GM19467 (cell line): ENCODE data around the gene CACNG4.
"Not testable (repeated sequence)": the region's sequence is repeated elsewhere in the genome, so short reads cannot be mapped to it uniquely, and the experiment has no call there.

ENCODE experiments used
- ATAC-seq: cut with Tn5 transposase; IDR thresholded peaks from one replicate; pipeline ENCODE4 v1.9.1; 2021; ENCODE audit warnings: mild to moderate bottlenecking, moderate library complexity; ENCODE audit not compliant: unreplicated experiment

The CACNG4 gene

DNA sequence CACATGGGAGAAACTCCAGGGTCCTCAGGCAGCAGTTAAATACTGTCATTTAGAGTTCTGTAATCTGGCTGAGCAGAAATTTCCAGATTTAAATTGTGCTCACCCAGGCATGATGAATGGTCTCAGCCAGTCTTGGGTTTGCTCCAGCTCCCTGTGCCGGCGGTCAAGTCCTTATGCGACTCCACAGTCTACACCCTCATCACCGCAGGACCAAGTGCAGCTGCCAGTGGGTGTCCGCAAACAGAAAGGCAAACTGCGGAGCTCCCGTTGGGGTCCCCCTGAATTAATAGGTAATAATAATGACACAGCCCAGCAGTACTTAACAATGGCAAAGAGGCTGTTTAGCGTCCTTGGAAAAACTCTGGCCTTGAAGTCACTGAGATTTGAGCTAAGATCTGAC, 3.9 kb upstream of the CACNG4 start:
- ATAC-seq: no peak

DNA sequence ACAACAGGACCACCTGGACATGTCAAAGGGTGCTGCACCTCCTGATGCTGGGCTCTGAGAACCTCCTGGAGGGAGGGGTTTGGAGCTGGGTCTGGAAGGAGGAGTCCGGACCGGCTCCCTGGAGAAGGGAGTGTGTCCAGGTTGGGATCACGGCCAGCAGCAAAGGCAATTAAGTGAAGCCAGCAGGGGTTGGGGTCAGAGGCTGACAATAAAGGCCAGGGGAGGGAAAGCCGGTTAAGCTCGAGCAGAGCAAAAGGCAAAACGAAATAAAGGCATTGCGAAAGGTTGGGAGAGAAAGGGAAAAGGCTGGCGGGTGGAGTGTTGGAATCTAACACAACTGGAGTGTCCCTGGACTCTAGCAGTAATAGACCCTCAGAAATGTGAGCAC, 992 bp upstream of the CACNG4 start:
- no peak for ATAC-seq

DNA sequence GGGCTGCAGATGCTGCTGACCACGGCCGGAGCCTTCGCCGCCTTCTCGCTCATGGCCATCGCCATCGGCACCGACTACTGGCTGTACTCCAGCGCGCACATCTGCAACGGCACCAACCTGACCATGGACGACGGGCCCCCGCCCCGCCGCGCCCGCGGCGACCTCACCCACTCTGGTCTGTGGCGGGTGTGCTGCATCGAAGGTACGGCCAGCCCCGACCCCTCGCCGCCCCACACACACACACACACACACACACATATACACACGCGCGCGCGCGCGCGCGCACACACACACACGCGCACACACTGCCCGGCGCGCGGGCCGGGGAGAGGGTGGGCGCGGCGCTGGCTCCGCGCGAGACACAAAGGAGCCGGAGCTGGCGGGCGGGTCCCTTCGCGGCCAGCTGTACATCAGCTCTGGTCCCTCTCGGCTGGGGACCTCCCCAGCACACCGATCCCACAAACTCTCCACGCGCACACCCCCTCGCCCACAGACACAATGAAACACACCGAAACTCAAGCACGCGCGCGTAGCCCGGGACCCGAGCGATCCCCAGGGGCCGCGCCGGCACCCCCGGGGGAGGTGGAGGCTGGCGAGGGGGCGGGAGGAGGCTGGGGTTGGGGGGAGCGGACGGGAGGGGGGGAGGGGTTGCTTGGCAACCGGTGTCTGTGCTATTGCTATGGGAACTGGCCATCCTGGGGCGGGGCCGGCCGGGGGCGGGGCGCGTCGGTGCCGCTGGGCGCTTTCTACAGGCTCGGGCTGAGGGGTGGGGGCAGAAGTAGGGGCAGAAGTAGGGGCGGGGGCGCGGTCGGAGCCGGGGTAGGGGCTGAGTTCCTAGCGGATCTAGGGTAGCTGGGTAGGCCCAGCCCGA, 658 bp downstream of the CACNG4 start:
- ATAC-seq: no peak

DNA sequence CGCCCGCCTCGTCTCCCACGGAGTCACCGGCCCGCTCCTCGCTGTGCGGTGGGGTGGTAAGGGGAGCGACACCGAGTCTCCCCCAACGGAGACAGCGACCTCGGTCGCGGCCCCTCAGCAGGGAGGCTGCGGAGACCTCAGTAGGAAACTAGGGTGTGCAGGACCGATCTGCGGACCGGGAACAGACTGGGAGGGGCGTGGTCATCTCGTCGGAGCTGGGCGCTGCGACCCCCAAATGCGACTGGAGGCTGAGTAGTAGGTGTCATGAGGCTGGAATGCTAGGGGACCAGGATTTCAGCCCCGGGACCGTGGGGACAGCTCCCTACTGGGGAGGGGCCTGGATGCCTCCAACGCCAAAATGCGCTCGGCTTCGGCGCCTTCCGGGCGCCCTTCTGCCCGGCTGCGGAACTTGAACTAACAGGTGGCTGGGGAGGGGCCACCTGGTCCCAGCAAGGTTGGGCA, 1.3 kb downstream of the CACNG4 start:
- ATAC-seq: no peak

DNA sequence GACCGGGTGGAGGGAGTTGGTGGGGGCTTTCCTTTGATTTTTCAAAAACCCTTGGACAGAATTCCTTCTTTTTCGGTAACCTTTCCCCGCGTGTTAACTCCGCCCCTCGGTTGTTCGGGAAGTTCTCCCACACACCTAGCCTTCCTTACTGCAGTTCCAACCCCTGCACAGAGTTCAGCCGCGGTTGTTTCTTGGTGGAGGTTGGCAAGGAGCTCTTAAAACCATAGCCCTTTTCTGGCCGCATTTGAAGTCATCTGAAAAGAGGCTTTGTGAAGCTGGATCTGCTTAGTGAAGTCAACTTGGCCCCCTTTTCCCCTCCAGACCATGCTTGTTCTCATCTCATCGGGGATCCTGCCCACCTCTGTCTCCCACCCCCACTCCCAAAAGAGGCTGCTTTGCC, 1.8 kb downstream of the CACNG4 start:
- no peak for ATAC-seq

DNA sequence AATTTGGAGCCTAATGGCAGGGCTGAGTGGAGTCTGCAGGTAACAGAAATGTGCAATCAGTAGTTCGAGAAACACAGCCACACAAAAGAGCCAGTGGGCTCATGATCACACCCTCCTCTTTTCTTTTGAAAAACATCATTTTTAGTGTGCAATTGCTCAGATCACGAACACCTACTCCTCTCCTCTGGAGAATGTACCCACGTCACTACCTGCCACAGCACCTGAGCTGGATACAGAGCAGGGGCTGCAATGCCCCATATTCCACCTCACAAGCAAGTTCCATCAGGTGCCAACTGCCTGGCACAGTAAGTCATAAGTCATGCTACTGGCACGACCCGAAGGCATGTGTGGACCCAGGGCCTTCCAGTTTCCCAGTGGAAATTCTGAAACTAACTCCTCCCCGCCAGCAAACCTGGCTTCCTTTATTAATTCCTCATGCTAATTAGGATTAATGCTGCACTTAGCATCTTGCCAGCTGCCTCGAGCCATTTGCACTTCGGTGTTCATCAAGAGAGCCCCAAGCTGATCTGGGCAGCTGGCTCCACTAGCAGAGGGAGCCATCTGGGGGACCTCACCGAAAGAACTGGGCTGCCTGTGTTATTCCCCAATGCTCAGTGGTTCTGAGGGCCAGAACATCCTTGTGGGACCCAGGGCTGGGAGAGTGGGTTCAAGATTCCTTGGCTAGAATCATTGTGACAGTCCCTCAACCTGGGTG, 2.4 kb downstream of the CACNG4 start:
- ATAC-seq: no peak

DNA sequence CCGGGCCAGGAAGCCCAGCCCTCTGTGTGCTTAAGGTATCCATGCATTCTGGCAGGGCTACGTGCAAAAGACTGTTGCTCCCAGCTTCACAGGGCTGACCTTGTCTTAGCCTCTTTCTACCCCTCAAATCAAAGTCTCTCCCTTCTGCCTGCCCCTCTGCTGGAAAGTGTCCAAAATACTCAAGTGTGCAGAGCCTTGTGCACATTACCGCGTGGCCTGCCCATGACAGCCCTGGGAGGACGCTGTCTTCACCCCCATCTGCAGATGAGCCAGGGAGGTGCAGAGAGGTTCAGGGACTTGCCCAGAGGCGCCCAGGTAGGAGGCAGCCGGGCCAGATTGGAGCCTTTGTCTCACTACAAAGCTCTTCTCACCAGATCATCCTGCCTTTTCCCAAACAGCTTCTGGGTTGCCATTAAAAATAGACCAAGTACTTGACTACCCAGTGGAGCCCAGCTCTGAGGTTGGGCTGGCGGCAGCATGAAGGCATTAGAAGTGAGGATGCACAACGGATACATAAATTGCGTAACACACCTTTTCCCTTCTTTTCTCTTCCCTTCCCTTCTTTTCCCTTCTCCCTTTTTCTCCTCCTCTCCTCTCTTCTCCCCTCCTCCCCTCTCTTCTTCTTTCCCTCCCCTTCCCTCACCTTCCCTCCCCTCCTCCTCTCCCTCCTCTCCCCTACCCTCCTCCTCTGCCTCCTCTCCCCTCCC, 3.5 kb downstream of the CACNG4 start:
- no peak for ATAC-seq

DNA sequence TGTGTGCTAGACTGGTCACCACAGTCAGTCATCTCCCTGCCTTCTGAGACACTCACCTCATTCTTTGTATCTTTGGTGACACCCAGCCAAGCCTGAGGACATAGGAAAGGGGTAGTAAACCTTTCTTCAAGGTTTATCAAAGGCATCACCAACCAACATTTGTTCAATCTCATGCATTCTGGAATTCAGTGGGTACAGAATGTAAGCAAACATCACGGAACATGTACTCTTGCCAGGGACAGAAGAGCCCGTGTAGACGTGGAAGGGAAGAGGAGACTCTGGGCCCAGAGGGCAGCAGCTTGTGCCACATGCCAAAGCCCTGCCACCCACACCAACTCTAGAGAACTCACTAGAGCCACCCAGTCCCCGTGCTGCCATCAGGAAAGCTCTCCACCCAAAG, 4.4 kb downstream of the CACNG4 start:
- ATAC-seq: no peak

DNA sequence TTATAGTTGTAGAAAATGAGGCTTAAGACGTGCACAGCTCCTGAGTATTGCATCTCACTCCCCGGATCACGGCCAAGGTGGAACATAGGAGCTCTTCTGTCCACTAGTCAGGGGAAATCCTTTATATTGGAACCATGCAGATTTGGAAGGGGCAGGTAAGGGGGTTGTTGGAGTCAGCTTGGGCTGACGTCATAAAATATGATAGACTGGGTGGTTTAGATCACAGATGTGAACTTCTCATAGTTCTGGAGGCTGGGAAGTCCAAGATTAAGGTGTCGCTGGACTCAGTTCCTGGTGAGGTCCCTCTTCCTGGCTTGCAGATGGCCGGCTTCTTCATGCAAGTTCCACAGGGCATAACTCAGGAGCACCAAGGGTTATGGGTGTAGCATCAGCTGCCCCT, 5.6 kb downstream of the CACNG4 start:
- no peak for ATAC-seq

DNA sequence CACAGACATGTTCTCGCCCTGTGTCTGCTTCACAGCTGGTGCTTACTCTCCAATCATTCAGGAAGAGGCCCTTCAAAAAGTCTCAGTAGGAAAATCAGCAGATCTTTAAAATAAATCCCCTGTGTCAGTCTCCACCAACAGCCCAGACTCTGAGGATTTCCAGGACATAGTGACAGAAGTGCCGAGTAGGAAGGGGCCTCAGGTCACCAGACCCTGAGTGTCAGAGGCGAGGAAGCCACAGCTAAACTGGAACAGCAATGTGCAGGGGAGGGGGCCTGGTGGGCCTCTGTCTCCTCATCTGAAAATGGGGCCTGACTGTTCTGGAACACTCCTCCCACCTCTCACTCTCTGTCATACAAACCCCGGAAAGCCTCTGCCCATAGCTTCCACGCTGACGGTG, 6.3 kb downstream of the CACNG4 start:
- no peak for ATAC-seq

DNA sequence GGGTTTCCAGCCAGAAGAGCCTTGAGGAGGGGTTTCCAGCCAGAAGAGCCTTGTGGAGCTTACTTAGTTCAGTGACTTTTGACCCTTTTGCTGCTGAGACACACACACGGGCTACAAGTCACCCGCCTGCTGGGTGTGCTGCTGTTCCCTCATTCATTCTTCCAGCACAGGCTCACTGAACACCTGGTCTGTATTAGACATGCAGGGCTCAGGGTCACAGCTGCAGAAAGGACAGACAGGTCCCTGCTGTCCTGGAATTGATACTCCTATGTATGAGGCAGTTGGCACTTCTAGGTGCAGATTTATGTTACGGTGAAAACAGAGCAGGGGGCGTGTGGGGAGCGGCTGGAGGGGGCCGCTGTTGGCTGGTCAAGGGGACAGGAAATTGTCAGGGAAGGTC, 6.8 kb downstream of the CACNG4 start:
- no peak for ATAC-seq

DNA sequence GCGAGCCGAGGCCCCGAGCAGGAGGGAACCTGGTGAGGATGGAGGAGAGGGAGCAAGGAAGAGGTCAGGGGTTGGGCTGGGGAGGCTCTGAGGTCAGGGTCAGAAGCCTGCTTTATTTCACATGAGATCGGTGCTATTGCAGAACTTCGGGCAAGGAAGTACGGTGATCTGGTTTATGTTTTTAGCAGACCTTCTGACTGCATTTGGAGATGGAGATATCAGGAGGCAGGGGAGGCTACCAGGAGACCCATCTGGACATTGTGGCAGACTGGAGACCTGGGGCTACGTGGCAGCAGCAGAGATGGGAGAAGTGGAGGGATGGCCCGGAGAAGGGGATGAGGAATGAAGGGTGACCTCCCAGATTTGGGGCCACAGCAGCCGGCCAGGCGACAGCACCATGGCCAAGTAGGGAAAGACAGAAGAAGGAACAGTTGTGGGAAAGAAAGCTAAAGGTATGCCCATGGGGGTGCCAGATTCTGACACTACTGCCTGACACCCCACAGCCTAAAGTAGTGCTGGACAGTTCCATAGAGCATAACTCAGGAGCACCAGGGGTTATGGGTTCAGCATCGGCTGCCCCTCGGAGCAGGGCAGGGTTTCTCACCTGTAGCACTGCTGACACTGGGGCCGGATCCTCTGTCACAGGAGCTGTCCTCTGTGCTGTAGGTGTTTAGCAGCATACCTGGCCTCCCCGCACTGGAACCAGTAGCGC, 7.4 kb downstream of the CACNG4 start:
- no peak for ATAC-seq

DNA sequence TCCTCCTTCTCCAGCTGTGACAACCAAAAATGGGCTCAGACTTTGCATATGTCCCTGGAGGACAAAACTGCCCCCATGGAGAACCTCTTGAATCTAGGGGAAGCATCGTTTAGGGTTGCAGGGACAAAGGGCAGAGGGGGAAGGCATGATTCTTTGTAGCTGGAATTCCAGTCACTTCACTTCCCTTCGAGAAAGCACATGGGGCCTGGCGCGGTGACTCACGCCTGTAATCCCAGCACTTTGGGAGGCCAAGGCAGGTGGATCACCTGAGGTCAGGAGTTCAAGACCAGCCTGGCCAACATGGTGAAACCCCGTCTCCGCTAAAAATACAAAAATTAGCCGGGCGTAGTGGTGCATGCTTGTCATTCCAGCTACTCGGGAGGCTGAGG, 7.9 kb downstream of the CACNG4 start:
- not testable (repeated sequence) for ATAC-seq

DNA sequence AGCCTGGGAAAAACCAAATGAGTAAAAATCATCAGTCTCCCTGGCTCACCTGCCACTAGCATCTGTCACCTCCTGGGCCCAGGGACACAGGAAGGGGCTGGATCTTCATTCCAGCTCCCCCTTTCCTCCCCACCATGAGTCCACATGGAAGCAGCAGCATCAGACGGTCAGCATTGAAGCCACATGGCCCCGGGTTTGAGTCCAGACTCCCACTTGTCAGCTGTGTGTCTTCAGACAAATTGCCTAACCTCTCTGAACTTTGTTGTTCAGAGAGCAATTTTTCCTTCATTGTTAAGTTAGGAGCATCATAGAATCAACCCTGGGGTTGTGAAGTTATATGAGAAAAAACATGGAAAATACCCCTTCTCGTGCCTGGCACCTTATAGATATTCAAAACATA, 10.7 kb downstream of the CACNG4 start:
- ATAC-seq: no peak

DNA sequence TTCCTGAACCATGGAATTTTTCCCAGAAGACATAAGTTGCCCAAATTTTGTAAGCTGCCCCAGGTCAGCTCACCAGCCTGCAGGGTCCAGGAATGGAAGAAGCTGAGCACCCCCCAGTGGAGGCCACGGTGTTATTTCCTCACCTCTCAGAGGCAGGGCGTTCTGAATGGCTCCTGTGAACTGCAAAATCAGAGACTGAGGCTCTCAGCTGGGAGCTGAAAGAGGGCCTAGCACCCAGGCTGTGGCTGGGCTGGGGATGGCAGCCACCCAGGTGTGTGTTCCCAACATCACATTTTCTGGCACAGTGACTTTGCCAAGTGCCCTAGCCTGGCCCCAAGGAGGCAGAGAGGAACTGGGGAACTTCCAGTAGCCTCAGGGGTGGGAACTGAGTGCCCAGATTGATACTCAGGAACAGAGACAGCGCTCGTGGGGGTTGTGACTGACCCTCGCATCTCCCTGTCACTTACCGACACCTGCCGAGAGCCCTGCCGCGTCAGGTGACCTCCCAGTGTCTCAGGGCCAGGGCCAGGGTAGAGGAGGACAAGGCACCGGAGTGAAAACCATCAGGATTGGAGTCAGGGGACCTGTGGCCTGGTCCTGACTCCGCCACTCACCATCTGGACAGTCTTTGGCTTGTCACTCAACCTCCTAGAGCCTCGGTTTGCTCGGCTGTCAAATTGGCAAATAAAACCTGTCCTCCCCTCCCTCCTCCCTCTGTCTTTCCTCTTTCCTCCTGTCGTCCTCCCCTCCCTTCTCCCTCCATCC, 11.3 kb downstream of the CACNG4 start:
- ATAC-seq: no peak

DNA sequence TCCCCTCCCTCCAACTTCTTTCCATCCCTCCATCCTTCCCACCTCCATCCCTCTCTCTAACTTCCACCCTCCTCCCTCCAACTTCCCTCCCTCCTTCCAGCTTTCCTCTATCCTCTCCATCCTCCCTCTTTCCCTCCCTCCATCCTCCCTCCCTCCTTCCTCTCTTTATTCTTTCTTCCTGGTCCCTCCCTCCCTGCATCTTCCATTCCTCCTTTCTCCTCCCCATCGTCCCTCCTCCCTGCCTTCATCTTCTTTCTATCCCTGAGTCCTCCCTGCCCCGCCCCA, 11.8 kb downstream of the CACNG4 start:
- ATAC-seq: no peak

DNA sequence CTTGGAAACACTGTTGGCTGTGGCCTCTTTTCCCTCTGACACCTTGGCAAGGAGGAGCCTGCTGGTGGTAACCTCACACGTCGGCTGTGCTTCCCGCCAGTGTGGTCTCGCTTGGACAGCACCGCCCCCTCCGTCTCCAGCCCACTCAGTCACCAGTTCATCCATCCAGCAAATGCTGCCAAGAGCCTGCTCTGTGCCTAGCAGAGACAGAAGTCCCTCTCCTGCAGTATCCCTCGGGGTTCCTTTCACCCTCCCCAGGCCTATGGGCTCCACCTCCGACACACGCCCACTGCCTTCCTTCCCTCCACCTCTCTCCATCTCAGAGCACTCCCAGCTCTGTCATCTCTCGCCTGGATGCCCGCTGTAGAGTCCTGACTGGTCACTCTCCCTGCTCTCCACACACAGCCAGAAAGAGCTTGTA, 12.3 kb downstream of the CACNG4 start:
- ATAC-seq: no peak

DNA sequence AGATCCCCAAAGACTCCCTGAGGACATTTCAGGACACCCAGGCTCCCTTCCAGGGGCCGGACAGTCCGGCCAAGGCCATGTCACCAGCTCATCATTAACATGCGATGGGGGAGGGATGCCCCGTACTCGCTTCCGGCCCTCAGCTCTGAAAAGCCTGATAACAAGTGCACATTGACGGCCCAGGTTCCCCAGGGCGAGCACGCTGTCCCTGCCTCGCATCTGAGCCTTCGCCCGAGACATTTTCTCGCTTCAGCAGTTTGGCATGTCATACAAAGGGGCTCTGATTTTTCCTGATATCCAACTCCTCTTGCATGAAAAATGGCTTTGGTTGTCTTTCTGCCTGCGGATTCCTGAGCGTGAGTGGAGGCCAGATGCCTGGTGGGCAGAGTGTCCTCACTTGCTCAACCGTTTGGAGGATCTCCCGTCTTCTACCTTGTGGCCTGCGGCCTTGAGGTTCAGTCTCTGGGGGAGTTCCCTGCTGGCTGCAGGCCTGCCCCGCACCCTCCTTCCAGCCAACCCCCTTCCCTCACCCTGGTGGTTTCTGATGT, 14.1 kb downstream of the CACNG4 start:
- no peak for ATAC-seq

DNA sequence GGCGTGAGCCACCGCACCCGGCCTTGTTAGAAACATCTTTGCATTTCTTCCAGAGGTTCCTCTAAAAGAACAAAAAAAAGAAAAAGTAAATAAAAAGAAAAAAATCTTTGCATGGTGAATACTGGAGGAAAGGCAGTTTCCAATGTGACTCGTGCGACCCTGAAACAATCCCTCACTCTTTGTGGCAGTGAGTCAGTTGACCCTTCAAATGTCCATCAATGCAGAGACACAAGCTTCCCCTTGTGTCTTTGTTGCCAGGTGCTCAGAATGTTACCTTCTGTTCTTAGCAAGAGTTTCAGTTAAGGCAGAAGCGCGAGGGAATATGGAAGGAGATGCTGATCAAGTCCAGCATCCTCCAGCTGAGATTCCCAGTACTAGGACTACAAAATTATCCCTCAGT, 16.4 kb downstream of the CACNG4 start:
- ATAC-seq: no peak

DNA sequence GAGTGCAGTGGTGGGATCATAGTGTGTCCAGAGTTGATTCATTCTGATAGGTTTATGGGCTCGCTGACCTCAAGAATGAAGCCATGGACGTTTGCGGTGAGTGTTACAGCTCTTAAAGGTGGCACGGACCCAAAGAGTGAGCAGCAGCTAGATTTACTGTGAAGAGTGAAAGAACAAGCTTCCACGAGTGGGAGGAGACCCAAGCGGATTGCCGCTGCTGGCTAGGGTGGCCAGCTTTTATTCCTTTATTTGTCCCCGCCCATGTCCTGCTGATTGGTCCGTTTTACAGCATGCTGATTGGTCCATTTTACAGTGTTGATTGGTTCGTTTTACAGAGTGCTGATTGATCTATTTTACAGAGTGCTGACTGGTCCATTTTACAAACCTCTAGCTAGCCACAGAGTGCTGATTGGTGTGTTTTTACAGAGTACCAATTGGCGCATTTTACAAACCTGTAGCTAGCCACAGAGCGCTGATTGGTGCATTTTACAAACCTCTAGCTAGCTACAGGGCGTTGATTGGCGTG, 17.5 kb downstream of the CACNG4 start:
- no peak for ATAC-seq
